Lower lobe of right lung (tissue), 2 donors: ENCODE results near the gene FMN1. TPM values are rescaled to one million over a fixed set of nuclear protein-coding genes. Genes with fewer than 3 reads are reported as not detected.

Source experiments
- ATAC-seq, 2 donors: fragments of 200-7000 bp; cut with Tn5 transposase; one replicate each; pipeline ENCODE4 v1.9.1; 2020 to 2022; ENCODE audit warnings: mild to moderate bottlenecking in 2 of 2, moderate library complexity in 2 of 2
- DNase-seq: peaks from one replicate; pipeline ENCODE4 v3.0.0-alpha.2; 2020
- H3K27ac ChIP-seq: fragments of 200-600 bp; one replicate; pipeline ENCODE4 v1.8.0; 2022
- H3K27me3 ChIP-seq: fragments of 200-600 bp; one replicate; pipeline ENCODE4 v1.8.0; 2022; ENCODE audit warnings: low read depth
- H3K36me3 ChIP-seq: fragments of 200-600 bp; one replicate; pipeline ENCODE4 v1.8.0; 2022; ENCODE audit warnings: mild to moderate bottlenecking
- H3K4me1 ChIP-seq: fragments of 200-600 bp; one replicate; pipeline ENCODE4 v1.8.0; 2022
- H3K4me3 ChIP-seq: fragments of 200-600 bp; one replicate; pipeline ENCODE4 v1.8.0; 2022; ENCODE audit warnings: mild to moderate bottlenecking
- H3K9me3 ChIP-seq: fragments of 200-600 bp; one replicate; pipeline ENCODE4 v1.8.0; 2022
- CTCF ChIP-seq: fragments of 200-600 bp; IDR thresholded peaks from one replicate; pipeline ENCODE4 v1.8.0; 2022; ENCODE audit warnings: antibody characterized with exemption, mild to moderate bottlenecking
- intact Hi-C: fragments of 100-400 bp; cut with DNase I; formaldehyde crosslinking; loops from one replicate; pipeline ENCODE4 v1.11.0; 2022
- total RNA-seq: library from RNA; stranded (reverse); fragmentation: NEBNext Ultra II Directional; extraction: Animal tissue kit (Norgen Biotek cat#: 25700); gene quantifications from one replicate; pipeline ENCODE4 v1.2.1, GENCODE V29; 2021
- donor health status: DM: no; HTN: yes; CAD: no; lungs with severe emphysema.

Gene FMN1
- total RNA-seq, 1 donor from 2014 or later: 38.8 TPM

GRCh38 chr15:33083232-33084081, 111.1 kb downstream of the FMN1 start:
- no peaks in the 10 kb centered on the region for H3K4me1 ChIP-seq
- no peak for DNase-seq
- intact Hi-C loops: no loop called here
- no peaks in the 10 kb centered on the region for H3K27me3 ChIP-seq
- H3K9me3 ChIP-seq: no peaks in the 10 kb centered on the region
- no peak for TF ChIP-seq CTCF
- H3K4me3 ChIP-seq: no peak overlapping the region
- H3K36me3 ChIP-seq: no peaks in the 10 kb centered on the region
- ATAC-seq: no peak
- H3K27ac ChIP-seq: no peak overlapping the region

GRCh38 chr15:33080006-33080405, 114.5 kb downstream of the FMN1 start:
- ATAC-seq (no peak), DNase-seq (no peak)
- no peak overlapping the region for H3K27ac ChIP-seq

GRCh38 chr15:33078607-33079006, 115.9 kb downstream of the FMN1 start:
- no peaks in the 10 kb centered on the region for H3K4me1 ChIP-seq
- no peak for DNase-seq
- no peak for ATAC-seq
- intact Hi-C loops: no loop called here
- no peaks in the 10 kb centered on the region for H3K27me3 ChIP-seq
- no peak overlapping the region for H3K27ac ChIP-seq
- H3K9me3 ChIP-seq: no peaks in the 10 kb centered on the region
- no peak for TF ChIP-seq CTCF
- no peaks in the 10 kb centered on the region for H3K36me3 ChIP-seq
- H3K4me3 ChIP-seq: no peak overlapping the region

More at GRCh38 chr15:33080006-33080405, 114.5 kb downstream of the FMN1 start:
- Histone ChIP-seq H3K9me3 (no peaks in the 10 kb centered on the region), H3K4me3 (no peak overlapping the region), H3K27me3 (no peaks in the 10 kb centered on the region), H3K4me1 (no peaks in the 10 kb centered on the region), H3K36me3 (no peaks in the 10 kb centered on the region)
- intact Hi-C loops: no loop called here
- no peak for TF ChIP-seq CTCF

- DNase-seq (no peak), ATAC-seq (no peak)
- Histone ChIP-seq H3K27ac (no peak overlapping the region), H3K36me3 (no peaks in the 10 kb centered on the region), H3K4me1 (no peaks in the 10 kb centered on the region), H3K4me3 (no peak overlapping the region), H3K27me3 (no peaks in the 10 kb centered on the region), H3K9me3 (no peaks in the 10 kb centered on the region)
- no peak for TF ChIP-seq CTCF
- intact Hi-C loops: no loop called here
These were observed 117.6 kb downstream of the FMN1 start for GRCh38 chr15:33076937-33077336.

GRCh38 chr15:33074942-33075341, 119.6 kb downstream of the FMN1 start:
- Histone ChIP-seq H3K27ac (no peak overlapping the region), H3K9me3 (no peaks in the 10 kb centered on the region), H3K4me1 (no peaks in the 10 kb centered on the region), H3K27me3 (no peaks in the 10 kb centered on the region), H3K36me3 (no peaks in the 10 kb centered on the region), H3K4me3 (no peak overlapping the region)
- ATAC-seq: peak; percentile 75 to 92
- no peak for TF ChIP-seq CTCF
- intact Hi-C loops: no loop called here
- no peak for DNase-seq
